Uterus (tissue), 4 donors: ENCODE data around the gene LYRM2. TPM values are rescaled to one million over a fixed set of nuclear protein-coding genes. Genes with fewer than 3 reads are reported as not detected.

Source experiments
- DNase-seq, 2 donors: peaks; one replicate each; pipeline ENCODE4 v3.0.0-alpha.2; 2019 to 2020
- H3K27ac ChIP-seq, 2 donors: fragments of 200-600 bp; sonication (generic); 1 replicate in 1 of 2; 2 replicates in 1 of 2; pipeline ENCODE4 v1.5.1; 2016 to 2018
- H3K27me3 ChIP-seq, 2 donors: fragments of 200-600 bp; sonication (generic); one replicate each; pipeline ENCODE4 v1.5.1; 2018 to 2019; ENCODE audit warnings: control low read depth in 1 of 2
- H3K36me3 ChIP-seq, 2 donors: fragments of 200-600 bp; sonication (generic); one replicate each; pipeline ENCODE4 v1.5.1; 2019; ENCODE audit warnings: control low read depth in 1 of 2
- H3K4me1 ChIP-seq, 2 donors: fragments of 200-600 bp; sonication (generic); one replicate each; pipeline ENCODE4 v1.5.1; 2018 to 2019; ENCODE audit warnings: control low read depth in 1 of 2
- H3K4me3 ChIP-seq, 2 donors: fragments of 200-600 bp; sonication (generic); 1 replicate in 1 of 2; 2 replicates in 1 of 2; pipeline ENCODE4 v1.5.1; 2018 to 2019; ENCODE audit warnings: mild to moderate bottlenecking in 1 of 2
- H3K9me3 ChIP-seq, 2 donors: fragments of 200-600 bp; sonication (generic); one replicate each; pipeline ENCODE4 v1.5.1; 2019; ENCODE audit warnings: control low read depth in 1 of 2
- POLR2A ChIP-seq, 2 donors: fragments of 450-650 bp; IDR thresholded peaks; one replicate each; pipeline ENCODE4 v1.6.1; 2016; ENCODE audit warnings: antibody characterized with exemption in 2 of 2, mild to moderate bottlenecking in 1 of 2, moderate library complexity in 1 of 2
- intact Hi-C: fragments of 100-400 bp; cut with DNase I; formaldehyde crosslinking; loops from one replicate; pipeline ENCODE4 v1.15.1; 2023; ENCODE audit warnings: low total_unique reads
- total RNA-seq, 4 donors: library from RNA; depleted of rRNA in 3 of 4; stranded (reverse); fragments of >200 nt in 3 of 4; gene quantifications; one replicate each; pipeline versions ENCODE4 v1.1.0 to v1.2.4, GENCODE V29; 2014 to 2023
- TF ChIP-seq, protein P1 (sequence below), 4 experiments: fragments of 200-600 bp in 2 of 4; fragments of 450-650 bp in 2 of 4; sonication (generic) in 2 of 4; IDR thresholded peaks; one replicate each; pipeline ENCODE4 v1.5.1; 2016 to 2019; ENCODE audit warnings: antibody characterized with exemption in 4 of 4, mild to moderate bottlenecking in 2 of 4, moderate library complexity in 1 of 4
- donor health status: DM: yes; HTN: yes; CAD: no.

LYRM2 gene
- total RNA-seq, 4 donors from 2014 or later, result 2.3 to 35.7 (median 12.2) TPM

DNA sequence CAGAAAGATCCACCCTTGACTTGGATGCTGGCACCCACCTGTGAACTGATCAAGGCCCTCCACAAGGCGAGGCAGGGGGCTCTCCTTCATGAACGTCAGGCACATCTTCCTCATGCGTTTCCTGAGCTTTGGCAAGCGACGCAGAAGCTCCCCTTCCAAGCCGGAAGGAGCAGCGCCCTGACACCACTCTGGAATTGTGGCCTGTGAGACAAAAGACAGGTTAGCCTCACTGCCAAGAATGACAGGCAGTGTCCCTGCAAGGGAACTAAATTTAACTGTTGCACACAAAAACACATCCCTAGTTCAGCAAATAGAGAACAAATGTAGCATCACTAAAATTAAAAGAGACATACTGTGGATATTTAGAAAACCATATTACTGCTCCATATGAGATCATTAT lies 42.0 kb upstream of the LYRM2 start:
- TF ChIP-seq, protein P1, sequence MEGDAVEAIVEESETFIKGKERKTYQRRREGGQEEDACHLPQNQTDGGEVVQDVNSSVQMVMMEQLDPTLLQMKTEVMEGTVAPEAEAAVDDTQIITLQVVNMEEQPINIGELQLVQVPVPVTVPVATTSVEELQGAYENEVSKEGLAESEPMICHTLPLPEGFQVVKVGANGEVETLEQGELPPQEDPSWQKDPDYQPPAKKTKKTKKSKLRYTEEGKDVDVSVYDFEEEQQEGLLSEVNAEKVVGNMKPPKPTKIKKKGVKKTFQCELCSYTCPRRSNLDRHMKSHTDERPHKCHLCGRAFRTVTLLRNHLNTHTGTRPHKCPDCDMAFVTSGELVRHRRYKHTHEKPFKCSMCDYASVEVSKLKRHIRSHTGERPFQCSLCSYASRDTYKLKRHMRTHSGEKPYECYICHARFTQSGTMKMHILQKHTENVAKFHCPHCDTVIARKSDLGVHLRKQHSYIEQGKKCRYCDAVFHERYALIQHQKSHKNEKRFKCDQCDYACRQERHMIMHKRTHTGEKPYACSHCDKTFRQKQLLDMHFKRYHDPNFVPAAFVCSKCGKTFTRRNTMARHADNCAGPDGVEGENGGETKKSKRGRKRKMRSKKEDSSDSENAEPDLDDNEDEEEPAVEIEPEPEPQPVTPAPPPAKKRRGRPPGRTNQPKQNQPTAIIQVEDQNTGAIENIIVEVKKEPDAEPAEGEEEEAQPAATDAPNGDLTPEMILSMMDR (IDR thresholded peaks at IDR 0.05), result no peak
- no peak for TF ChIP-seq POLR2A (IDR thresholded peaks at IDR 0.05)
- intact Hi-C loops, result no loop called here

DNA sequence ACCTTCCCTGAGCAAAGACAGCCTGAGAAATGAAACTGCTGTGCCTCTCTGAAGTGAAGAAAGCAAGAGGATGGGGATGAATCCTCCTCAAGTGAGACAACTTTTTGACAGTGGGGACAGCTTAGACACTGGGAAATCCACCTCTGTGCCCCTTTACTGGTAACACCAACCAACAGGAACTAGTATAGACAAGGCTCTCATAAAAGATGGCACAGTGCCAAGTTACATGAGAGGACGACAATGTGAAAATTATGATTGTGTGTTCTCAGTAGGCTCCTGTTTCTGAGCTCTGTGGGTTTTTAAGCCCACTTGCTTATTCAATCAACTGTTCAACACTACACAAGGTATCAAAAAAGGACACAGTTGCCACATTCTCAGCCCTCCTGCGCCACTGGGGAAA lies 41.6 kb upstream of the LYRM2 start:
- Histone ChIP-seq H3K27ac (no peak overlapping the region), H3K9me3 (no peaks in the 10 kb centered on the region), H3K27me3 (no peaks in the 10 kb centered on the region), H3K4me3 (no peak overlapping the region), H3K36me3 (no peaks in the 10 kb centered on the region), H3K4me1 (no peaks in the 10 kb centered on the region)
- intact Hi-C loops, result no loop called here
- no peak for DNase-seq
- no peak for TF ChIP-seq POLR2A (IDR thresholded peaks at IDR 0.05)
- TF ChIP-seq, protein P1 (IDR thresholded peaks at IDR 0.05), result no peak

More for the DNA sequence above, 42.0 kb upstream of the LYRM2 start:
- H3K4me1 ChIP-seq, result no peaks in the 10 kb centered on the region
- no peak overlapping the region for H3K4me3 ChIP-seq
- no peaks in the 10 kb centered on the region for H3K36me3 ChIP-seq
- no peak overlapping the region for H3K27ac ChIP-seq
- DNase-seq, result no peak
- H3K9me3 ChIP-seq, result no peaks in the 10 kb centered on the region
- no peaks in the 10 kb centered on the region for H3K27me3 ChIP-seq

DNA sequence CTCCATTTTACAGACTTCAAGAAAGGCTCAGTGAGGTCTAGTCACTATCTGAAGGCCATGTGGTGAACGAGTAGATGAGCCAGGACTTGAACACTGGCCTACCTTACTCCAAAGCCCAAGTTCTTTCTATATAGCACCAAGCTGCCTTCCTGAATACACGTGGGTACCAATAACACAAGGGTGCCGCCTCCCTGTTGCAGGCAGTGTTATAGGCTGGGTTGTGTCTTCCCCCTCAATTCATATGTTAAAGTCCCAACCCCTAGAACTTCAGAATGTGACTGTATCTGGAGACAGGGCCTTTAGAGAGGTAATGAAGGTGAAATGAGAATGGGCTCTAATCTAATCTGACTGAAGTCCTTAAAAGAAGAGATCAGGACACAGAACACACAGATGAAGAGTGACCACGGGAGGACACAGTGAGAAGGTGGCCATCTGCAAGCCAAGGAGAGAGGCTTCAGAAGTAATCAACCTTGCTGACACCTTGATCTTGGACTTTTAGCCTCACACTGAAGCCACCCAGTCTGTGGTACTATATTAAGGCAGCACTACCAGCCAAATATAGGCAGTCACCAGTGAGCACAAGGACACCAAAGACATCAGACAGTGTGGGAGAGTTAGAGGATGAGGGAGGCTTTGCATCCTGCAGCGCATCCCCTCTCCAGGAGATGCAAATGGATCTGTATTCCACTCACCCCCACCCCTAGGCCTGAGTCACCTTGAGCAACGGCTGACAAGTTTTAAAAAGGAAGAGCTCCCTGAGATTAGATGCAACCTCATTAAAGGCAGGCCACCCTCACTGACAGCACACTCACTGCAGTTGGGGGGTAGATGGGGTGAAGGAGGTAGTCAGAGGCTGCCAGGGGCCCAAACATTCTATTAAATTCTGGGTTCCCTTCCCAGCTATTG lies 40.9 kb upstream of the LYRM2 start:
- no peak overlapping the region for H3K27ac ChIP-seq
- intact Hi-C loops, result no loop called here
- no peaks in the 10 kb centered on the region for H3K4me1 ChIP-seq
- no peaks in the 10 kb centered on the region for H3K27me3 ChIP-seq
- no peaks in the 10 kb centered on the region for H3K9me3 ChIP-seq
- no peak overlapping the region for H3K4me3 ChIP-seq
- TF ChIP-seq, protein P1 (IDR thresholded peaks at IDR 0.05), result no peak
- TF ChIP-seq POLR2A (IDR thresholded peaks at IDR 0.05), result no peak
- H3K36me3 ChIP-seq, result no peaks in the 10 kb centered on the region
- DNase-seq, result no peak

DNA sequence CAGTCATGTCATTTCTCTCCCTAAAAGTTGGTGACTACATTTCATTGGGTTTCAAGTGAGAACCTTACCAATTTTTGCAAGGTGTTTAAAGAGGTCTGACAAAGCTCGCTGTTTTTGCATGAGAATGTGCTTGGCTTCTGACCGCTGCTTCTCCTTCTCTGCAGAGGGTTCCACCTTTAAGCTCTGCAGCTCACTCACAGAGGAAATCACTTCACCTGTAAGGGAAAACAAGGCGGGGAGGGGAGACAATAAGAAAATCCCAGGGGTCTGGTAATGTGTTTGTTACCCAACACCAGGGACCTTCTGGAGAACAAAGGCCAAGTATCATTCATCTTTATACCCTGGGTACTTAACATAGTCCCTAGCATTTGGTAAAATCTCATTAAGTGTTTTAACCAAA lies 40.0 kb upstream of the LYRM2 start:
- H3K9me3 ChIP-seq, result no peaks in the 10 kb centered on the region
- H3K27ac ChIP-seq, result no peak overlapping the region
- intact Hi-C loops, result no loop called here
- no peaks in the 10 kb centered on the region for H3K27me3 ChIP-seq
- no peaks in the 10 kb centered on the region for H3K36me3 ChIP-seq
- no peak overlapping the region for H3K4me3 ChIP-seq
- H3K4me1 ChIP-seq, result no peaks in the 10 kb centered on the region
- no peak for DNase-seq
- TF ChIP-seq POLR2A (IDR thresholded peaks at IDR 0.05), result no peak
- TF ChIP-seq, protein P1 (IDR thresholded peaks at IDR 0.05), result no peak

DNA sequence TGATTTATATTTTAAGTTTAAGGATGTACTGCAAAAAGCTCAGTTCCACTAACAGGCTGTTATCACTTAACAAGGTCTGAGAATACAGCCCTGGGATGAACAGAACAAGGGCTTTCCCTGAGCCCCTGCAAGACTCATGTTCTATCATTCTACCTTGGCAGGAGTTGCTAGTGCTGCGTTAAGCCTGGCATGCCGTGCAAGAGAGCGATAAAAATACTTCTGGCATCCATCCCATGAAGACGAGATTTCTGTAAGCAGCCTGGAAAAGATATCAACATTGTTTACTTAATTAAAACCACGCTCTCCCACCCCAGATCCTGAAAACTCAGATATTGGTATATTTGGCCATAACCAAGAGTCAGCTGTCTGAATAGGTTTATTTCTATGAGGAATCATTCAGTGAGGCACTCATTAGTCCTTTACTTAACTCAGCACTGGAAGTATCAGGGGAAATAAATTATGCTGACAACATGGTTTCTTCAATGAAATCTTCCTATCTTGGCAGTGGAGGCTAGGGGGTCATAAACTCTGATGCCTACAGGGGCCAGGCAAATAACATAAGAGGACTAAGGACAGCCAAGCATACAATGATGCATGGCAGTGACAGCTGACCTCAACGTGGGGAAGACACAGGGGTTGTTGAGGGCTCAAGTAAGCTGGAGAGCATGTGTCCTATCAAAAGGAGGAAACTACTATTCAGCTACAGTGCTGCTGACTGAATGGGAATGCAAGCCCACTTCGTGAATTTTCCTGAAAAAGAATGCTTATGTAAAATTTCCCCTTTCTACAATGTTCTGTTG lies 37.6 kb upstream of the LYRM2 start:
- Histone ChIP-seq H3K36me3 (no peaks in the 10 kb centered on the region), H3K27ac (no peak overlapping the region), H3K27me3 (no peaks in the 10 kb centered on the region), H3K9me3 (no peaks in the 10 kb centered on the region), H3K4me3 (no peak overlapping the region), H3K4me1 (no peaks in the 10 kb centered on the region)
- no peak for DNase-seq
- intact Hi-C loops, result no loop called here
- TF ChIP-seq POLR2A (IDR thresholded peaks at IDR 0.05), result no peak
- TF ChIP-seq, protein P1 (IDR thresholded peaks at IDR 0.05), result no peak
